Endometrial microvascular endothelial cells (primary cell): Measurements from ENCODE around the gene HOXA11. TPM values are rescaled to one million over a fixed set of nuclear protein-coding genes. Genes with fewer than 3 reads are reported as not detected.

Experiments used
- in situ Hi-C: cut with HindIII; loops from 2 replicates; pipeline ENCODE4 v1.10.0; 2017; ENCODE audit warnings: low sequenced_read_pairs, low pct_unique_long_range_greater_than_20kb; ENCODE audit errors: inconsistent ontology term
- total RNA-seq: library from RNA; depleted of rRNA; stranded (reverse); fragments of >200 nt; gene quantifications from one replicate; pipeline ENCODE4 v1.2.3, GENCODE V29; 2015; ENCODE audit errors: inconsistent ontology term

HOXA11 gene
- total RNA-seq, 1 donor from 2014 or later = 7.3 TPM

DNA sequence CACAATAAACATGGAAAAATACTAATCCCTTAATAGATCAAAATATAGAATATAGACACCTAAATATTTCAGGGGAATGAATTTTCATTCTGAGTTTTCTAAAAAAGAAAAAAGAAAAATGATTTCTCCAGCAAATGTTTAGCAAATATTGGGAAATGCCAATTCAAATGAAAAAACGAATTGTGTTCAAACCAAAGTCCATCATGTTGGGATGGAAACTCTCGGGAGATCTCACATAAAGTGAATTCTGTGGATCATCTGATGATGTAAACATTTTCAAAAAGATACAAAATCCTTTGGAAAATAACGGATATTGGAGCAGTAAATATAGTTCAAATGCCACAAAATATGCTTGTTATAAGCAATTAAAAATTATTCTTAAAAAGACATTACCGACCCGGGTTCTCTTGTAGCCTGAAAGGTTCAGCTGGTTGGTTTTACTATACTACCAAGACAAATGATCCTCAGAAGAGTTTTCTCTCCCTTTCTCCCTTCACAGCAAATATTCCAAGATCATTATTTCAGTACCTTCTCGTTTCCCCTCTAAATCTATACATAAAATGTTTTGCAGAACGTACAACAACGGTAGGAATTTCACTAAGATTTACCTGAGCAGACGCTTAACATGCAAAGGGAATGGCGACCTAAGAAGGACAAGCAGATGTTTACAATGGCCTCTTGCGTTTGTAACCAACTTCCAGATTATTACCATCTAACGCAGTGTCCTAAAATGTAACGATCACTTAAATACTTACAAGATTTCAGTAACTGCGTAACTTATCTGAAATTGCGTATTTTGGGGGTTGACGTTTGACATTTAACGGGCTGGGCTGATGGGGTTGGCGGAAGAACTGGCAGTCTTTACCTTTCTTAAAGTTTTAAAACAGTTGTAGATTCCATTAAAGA, 12.4 kb upstream of the HOXA11 start:
- in situ Hi-C loops = no loop called here

DNA sequence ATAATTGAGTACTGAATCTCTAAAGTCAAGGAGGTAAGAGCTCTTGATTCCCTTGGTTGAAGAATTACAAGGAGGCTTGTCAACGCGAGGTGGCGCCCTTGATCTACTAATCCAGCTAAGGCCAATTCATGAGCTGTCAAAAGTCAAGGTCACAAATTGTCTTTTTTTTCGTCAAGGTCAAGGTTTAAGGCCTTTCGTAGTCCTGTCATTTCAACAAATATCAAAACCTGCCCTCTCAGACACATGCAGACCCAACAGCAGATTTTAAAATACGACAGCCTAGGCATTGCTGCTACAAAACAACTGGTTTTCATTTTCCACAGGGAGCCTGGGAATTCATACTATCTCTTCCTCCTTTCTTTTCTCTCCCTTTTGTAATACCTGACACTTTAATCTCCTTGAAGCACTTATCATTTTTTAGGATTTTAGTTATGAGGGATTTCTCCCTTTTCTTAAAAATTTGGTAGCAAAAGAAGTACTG, 11.3 kb upstream of the HOXA11 start:
- in situ Hi-C loops = no loop called here

GRCh38 chr7:27194686-27195379, 9.8 kb upstream of the HOXA11 start:
- in situ Hi-C loops = no loop called here

GRCh38 chr7:27194002-27194352, 8.9 kb upstream of the HOXA11 start:
- in situ Hi-C loops = no loop called here

DNA sequence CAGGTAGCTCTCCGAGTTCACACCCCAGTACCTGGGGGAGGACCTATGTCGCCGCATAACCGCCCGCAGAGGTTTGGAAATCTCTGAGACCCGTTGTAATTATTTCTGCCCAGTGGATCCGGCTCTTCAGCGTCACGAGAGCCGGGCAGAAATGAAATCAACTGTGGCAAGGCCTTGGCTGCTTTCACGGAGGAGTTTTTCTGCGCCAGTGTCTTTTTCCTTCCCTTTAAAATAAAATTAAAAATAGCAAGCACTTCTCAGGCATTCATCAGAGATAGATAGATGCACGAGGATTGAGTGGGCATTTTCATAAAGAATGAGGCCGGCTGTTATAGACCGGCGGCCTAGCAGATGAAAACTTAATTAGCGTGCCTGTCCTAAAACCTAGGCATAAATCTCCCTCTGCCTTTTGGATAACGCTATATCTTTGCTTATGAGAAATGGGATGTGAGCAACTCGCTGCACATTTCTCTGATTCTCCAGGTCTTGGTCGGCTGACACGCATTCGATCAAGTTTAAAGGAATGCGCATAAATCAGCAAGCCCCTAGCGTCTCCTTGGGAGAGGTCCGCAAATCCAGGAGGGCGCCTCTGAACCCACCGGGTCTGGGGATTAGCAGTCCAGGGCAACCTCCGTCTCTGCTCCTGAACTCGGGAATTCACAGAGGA, 8.4 kb upstream of the HOXA11 start:
- in situ Hi-C loops = no loop called here

DNA sequence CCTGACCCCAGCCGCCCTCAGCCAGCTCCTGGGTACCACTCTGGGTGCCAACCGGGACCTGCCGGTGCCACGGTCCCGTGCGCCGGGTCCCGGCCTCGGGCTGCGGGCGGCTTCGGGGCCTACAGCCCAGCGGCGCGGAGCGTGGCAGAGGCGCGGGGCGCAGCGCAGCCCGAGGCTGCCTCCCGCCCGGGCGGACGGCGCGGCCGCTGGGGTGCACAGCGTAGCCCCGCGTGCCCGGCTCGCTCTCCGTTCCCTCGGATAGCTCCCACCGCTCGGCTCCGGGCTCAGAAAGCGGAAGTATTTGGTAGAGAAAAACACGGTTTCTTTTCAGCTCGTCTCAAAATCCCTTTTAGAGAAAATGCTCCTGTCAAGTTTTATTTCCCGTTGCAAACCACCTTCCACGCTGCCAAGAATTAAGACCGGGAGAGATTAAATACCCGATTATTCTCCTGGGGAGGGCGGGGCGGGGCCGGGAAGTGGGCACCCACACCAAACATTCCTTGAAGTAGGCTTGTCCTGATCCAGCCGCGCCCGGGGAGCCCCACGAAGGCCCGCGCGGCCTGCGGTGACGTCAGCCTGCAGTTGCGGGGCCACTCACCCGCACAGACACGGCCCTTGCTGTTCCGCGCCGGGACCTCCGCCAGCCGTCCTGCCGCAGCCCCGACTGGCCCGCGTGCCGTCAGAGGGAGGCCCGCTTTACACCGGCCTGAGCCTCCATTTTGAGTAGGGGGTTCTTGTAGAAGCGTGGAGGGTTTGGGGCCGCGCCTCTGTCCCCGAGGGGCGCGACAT, 7.7 kb upstream of the HOXA11 start:
- in situ Hi-C loops = no loop called here

- in situ Hi-C loops = no loop called here
Measured at GRCh38 chr7:27191833-27192545, 7.0 kb upstream of the HOXA11 start.

DNA sequence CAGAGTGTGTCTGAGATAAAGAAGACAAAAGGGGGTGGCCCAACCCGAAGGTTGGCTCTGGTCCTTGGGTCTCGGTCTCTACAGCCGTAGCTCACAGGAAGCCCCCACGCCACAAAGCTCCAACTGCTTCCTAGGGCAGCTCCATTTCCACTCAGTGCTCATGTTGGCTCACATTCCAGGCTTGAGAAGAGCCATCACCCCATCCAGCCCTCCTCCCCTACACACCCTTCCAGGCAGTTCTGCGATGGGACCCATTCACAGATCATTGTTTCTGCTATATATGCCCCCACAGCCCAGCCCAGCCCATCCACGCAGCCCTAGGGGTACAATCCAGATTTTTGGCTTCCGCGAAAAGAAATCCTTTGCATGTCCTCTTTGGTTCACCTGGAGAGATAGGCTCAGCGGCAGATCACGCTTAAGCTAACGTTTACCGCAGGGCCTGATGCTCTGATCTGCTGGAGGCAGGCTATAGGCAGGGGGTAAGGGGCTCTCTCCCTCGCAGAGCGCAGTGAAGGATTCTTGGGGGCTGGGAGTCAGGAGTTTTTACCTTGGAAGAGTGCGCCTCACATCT, 6.2 kb upstream of the HOXA11 start:
- in situ Hi-C loops = no loop called here

DNA sequence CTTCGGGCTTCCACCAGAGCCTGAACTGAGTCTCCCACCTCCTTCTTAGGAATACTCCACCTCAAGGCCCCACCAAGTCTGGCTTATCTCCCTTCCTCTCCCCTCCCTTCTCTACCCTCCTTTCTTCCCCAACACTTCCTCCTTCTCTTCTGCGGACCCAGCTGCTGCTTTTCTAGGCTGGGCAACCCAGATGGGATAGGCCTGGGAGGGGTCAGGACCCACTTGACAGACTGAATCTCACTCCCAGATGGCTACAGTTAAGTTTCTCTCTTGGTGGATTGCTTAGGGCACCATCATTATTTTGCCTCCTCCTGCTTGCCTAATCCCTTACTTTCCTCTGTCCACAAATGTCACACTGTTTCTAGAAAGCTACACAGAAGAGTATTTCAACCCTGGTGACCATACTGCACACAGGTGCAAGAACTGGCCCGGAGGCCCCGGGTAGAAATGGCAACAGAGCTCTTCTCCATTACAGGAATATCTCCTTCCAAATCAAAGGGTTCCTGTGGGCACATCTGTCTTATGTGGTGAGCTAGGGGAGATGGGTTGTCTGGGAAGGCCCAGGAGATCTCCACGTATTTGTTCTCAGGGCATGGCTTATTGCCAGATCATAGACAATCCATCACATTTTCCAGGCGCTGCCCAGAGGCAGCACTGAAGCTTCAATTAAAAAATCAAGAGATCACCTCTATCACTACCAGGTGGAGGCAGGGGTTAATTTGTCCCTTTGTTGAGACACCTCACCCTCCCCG, 5.1 kb upstream of the HOXA11 start:
- in situ Hi-C loops = no loop called here

DNA sequence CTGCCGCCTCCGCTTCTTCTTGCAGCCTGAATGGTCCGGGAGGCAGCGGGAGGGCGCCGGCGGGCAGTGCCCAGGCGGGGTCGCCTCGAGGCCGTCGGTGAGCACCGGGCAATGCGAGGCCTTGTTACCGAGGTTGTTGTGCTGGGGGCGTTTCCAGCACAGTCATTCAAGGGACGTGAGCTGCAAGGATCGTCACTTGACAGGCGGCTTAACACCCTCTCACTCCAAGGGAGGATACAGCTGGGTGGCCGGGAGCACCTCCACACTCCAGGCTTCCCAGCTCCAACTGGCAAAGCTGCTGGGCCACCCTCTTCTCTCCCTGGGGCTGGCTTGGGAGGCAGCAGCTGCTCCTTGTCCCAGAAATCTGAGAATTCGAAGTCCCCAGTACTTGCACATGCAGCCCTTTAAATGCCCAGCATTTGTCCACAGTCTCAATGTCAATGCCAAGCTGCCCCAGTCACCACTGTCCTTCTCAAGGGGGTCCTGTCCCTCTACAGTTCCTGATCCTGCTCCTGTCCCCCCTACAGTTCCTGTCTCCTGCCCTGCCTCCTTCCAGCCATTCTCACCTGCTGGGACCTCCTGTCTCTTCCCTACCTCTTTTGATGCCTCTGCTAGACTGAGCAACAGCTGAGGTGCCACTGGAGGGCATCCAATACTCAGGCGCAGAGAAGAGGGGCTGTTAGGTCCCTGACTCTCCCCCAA, 4.4 kb upstream of the HOXA11 start:
- in situ Hi-C loops = no loop called here

- in situ Hi-C loops = no loop called here
Measured at GRCh38 chr7:27188386-27189294, 3.6 kb upstream of the HOXA11 start.

DNA sequence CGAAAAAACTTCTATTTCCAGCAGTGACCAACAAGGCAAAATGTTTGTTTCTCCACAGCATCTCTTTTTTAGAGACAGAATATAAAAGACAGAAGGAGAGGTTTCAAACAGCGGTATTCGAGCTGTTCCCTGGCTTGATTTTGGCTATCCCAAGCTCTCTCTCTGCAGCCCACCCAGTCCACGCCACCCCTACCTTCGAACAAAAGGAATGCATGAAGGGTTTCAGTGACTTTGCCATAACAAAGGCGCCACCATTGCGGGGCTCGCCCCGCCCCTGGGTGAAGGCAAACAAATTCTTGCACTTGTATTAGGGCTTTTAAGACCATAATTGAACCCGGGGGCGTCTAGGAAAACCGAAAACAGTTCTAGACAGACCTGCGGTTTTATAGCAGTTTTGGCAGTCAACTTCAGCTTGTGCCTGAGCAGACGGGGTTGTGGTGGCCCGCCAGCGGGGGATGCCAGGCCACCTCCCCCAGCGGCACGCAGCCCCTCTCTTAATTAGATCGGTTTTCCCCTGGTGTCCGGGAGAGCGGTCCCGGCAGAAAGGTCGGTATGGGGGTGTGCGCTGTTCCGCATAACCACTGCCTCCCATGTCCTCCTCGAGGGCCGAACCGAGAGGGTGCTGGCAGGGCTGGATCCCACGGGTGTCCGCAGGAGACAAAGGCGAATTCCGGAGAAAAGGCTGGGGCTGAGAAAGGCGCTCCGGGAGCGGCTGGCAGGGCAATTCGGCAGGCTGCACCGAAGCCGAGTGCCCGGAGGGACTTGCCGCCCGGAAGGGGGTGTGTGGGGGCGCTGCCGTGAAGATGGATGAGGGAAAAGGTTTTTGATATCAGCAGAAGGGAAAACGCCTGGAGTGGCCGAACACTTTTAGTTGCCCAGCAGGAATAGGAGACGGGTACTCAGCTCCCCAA, 2.7 kb upstream of the HOXA11 start:
- in situ Hi-C loops = no loop called here

DNA sequence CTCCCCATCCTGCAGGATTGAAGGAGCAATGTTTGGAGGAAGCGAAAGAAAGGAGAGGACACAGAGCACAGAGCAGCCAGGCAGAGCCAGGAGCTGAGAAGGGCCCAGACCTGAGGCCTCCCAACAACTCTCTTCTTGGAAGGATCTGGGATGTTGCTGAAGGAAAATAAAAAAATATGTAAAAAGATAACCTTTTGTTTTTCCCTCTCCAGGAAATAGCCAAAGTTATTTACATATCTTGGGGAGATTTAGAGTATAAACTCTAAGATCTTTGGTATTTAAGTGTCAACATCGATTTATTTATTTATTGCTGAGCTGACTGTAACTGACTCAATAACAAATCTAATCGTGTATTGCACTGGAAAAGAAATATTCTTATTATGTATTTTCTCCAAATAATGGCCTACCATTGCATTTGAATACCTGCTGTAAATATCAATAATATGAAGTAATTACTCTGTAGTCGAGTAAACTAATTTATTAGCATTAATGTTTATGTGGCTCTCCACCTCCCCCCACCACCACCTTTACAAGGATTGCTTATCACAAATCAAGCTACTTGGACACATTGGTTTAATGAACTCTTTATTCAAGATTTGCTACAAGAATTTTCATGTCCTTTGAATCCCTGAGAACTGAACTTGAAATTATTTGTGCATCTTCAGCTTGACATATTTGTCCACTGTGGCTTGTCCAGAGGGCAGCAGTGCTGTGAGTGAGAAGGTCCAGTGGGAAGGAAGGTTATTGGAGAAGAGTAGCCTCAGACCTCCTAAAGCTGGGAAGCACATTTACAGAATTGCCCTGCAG, 1.8 kb upstream of the HOXA11 start:
- in situ Hi-C loops = no loop called here
